Measurements from ENCODE around the gene RPTOR. TPM values are rescaled to one million over a fixed set of nuclear protein-coding genes. Genes with fewer than 3 reads are reported as not detected.

Gene RPTOR
- total RNA-seq, 6 donors from 2014 or later, result 26.8 to 109 (median 36.8) TPM

DNA sequence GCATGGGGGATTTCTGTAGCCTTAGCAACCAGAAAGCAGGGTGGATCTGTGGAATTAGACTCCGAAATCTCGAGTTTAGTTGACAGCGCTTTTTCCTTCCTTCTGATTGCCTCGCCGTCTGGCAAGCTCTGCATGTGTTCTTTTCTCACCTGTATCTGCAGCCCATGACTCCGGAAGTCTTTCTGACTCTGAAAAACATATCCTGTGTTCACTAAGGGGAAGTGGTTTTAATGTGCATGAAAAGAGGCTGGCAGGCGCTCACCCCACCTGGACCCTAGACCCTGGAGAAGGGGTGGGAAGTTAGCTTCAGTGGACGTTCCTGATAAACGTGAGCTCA lies 158.5 kb downstream of the RPTOR start:
- Histone ChIP-seq H3K27ac (no peak overlapping the region), H3K4me3 (no peak overlapping the region), H3K4me1 (peaks cover 0 to 7% (median 2%) of the 10 kb centered on the region in 4 donors), H3K36me3 (no peaks in the 10 kb centered on the region), H3K9me3 (no peaks in the 10 kb centered on the region), H3K27me3 (no peaks in the 10 kb centered on the region)
- DNase-seq (no peak), ATAC-seq (ENCODE audit: low FRiP score in 2 of 2) (no peak)
- TF ChIP-seq, protein P1, sequence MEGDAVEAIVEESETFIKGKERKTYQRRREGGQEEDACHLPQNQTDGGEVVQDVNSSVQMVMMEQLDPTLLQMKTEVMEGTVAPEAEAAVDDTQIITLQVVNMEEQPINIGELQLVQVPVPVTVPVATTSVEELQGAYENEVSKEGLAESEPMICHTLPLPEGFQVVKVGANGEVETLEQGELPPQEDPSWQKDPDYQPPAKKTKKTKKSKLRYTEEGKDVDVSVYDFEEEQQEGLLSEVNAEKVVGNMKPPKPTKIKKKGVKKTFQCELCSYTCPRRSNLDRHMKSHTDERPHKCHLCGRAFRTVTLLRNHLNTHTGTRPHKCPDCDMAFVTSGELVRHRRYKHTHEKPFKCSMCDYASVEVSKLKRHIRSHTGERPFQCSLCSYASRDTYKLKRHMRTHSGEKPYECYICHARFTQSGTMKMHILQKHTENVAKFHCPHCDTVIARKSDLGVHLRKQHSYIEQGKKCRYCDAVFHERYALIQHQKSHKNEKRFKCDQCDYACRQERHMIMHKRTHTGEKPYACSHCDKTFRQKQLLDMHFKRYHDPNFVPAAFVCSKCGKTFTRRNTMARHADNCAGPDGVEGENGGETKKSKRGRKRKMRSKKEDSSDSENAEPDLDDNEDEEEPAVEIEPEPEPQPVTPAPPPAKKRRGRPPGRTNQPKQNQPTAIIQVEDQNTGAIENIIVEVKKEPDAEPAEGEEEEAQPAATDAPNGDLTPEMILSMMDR (IDR thresholded peaks at IDR 0.05), result no peak
- TF ChIP-seq POLR2A (IDR thresholded peaks at IDR 0.05) (no peak), EP300 (IDR thresholded peaks at IDR 0.05) (no peak), POLR2AphosphoS5 (IDR thresholded peaks at IDR 0.05) (no peak)
- WGBS, 2 donors, result 64 to 65% methylated on average over 9 of the region's 9 CpGs

DNA sequence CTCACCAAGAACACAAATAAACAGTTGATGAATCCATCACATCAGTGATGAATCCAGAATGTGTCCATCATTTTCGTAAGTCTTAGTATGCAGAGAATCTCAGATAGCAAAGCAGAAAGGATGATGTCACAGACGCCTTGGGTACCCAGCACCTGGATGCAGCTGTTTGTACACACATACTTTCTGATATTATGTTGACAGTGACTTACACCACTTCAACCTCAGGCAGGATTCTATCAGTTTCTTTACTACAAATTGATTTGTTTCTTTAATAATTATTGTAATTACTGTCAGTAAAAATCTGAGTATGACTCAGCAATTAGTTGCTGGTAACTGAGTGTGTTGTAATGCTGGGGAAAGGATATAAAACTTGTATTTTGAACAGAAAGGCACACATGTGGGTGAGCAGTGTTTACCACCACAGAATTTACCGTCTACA lies 159.8 kb downstream of the RPTOR start:
- ATAC-seq (ENCODE audit: low FRiP score in 2 of 2), result no peak

DNA sequence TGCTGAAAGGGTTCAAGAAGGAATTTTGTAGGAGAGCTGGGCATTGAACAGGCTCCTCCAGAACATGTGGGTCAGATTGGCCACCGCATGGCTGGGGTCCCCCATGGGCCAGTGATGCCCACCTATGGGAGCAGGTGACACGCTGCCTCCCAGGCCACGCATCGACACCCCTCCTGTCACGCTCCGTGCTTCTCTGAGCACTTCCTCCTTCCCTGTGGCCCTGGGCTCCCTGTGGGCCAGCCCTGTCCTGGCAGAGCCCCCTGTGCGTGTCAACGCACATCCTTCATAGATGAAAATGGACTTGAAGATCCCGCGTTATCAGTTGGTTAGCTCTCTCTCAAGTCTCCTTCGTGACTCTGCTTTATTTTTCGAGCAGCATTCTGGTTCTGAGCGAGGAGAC lies 160.3 kb downstream of the RPTOR start:
- TF ChIP-seq POLR2A (IDR thresholded peaks at IDR 0.05), result no peak
- no peak for TF ChIP-seq POLR2AphosphoS5 (IDR thresholded peaks at IDR 0.05)
- TF ChIP-seq, protein P1 (IDR thresholded peaks at IDR 0.05), result no peak
- no peak for TF ChIP-seq EP300 (IDR thresholded peaks at IDR 0.05)
- no peak for ATAC-seq (ENCODE audit: low FRiP score in 2 of 2)
- 87 to 93% methylated on average over 13 of the region's 13 CpGs for WGBS, 2 donors
- Histone ChIP-seq H3K27me3 (no peaks in the 10 kb centered on the region), H3K36me3 (peaks cover 0 to 12% (median 2%) of the 10 kb centered on the region in 4 donors), H3K27ac (no peak overlapping the region), H3K4me1 (peaks cover 0 to 7% (median 2%) of the 10 kb centered on the region in 4 donors), H3K9me3 (no peaks in the 10 kb centered on the region), H3K4me3 (no peak overlapping the region)
- peak in 1 of 2 donors; percentile 41 for DNase-seq

More for the DNA sequence above, 159.8 kb downstream of the RPTOR start:
- Histone ChIP-seq H3K4me1 (peaks cover 0 to 7% (median 2%) of the 10 kb centered on the region in 4 donors), H3K27ac (no peak overlapping the region), H3K4me3 (no peak overlapping the region), H3K36me3 (peaks cover 0 to 11% (median 2%) of the 10 kb centered on the region in 4 donors), H3K27me3 (no peaks in the 10 kb centered on the region), H3K9me3 (no peaks in the 10 kb centered on the region)
- 71 to 75% methylated on average over 3 of the region's 3 CpGs for WGBS, 2 donors
- DNase-seq, result no peak
- TF ChIP-seq, protein P1 (IDR thresholded peaks at IDR 0.05), result no peak
- TF ChIP-seq POLR2AphosphoS5 (IDR thresholded peaks at IDR 0.05), result no peak
- no peak for TF ChIP-seq POLR2A (IDR thresholded peaks at IDR 0.05)
- TF ChIP-seq EP300 (IDR thresholded peaks at IDR 0.05), result no peak

DNA sequence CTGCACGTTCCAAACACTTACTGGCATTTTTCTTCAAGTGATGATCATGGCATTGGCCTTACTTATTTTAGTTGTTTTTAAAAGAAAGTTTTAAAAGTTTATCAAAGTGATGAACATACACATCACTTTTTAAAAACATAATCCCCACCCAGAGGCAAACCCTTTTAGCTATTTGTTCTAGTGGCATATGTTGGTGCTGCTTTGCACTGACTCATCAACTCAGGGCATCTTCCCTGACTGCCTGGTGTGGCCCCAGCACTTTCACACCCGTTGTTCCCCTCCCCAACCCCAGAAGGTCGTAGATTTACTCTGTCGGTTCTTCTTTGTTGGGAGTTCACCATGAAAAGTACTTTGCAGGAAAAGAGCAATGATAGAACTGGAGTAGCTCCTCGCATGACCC lies 161.3 kb downstream of the RPTOR start:
- no peak for TF ChIP-seq POLR2AphosphoS5 (IDR thresholded peaks at IDR 0.05)
- H3K4me3 ChIP-seq, result no peak overlapping the region
- WGBS, 2 donors, result 61 to 75% methylated on average over 5 of the region's 5 CpGs
- DNase-seq (no peak), ATAC-seq (ENCODE audit: low FRiP score in 2 of 2) (no peak)
- no peak overlapping the region for H3K27ac ChIP-seq
- H3K9me3 ChIP-seq, result no peaks in the 10 kb centered on the region
- peaks cover 0 to 7% (median 2%) of the 10 kb centered on the region in 4 donors for H3K4me1 ChIP-seq
- no peaks in the 10 kb centered on the region for H3K27me3 ChIP-seq
- H3K36me3 ChIP-seq, result peaks cover 0 to 12% (median 2%) of the 10 kb centered on the region in 4 donors

DNA sequence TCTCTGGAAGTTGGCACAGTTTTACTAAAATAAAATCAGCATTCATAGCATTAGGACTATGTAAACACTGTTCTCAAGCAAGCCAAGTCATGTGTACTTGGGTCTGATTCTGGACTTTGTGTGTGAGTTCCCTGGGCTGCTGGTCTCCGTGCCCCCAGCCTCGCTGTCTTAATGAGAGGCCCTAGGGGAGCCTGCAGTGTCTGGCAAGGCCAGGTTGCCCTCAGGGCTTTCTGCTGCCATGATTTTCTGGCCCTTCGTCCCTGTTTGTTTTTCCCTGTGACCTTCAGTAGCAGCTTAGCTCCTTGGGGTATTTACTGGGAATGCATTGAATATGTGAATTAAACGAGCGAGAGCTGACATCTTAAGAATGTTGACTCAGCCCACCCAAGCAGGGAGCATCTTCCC lies 161.8 kb downstream of the RPTOR start:
- Histone ChIP-seq H3K9me3 (no peaks in the 10 kb centered on the region), H3K36me3 (peaks cover 0 to 12% (median 2%) of the 10 kb centered on the region in 4 donors), H3K4me3 (no peak overlapping the region), H3K27me3 (no peaks in the 10 kb centered on the region), H3K27ac (no peak overlapping the region), H3K4me1 (peaks cover 0 to 7% (median 2%) of the 10 kb centered on the region in 4 donors)
- no peak for TF ChIP-seq POLR2A (IDR thresholded peaks at IDR 0.05)
- TF ChIP-seq EP300 (IDR thresholded peaks at IDR 0.05), result no peak
- TF ChIP-seq, protein P1 (IDR thresholded peaks at IDR 0.05), result no peak
- no peak for TF ChIP-seq POLR2AphosphoS5 (IDR thresholded peaks at IDR 0.05)
- ATAC-seq (ENCODE audit: low FRiP score in 2 of 2), result no peak
- 75 to 93% methylated on average over 4 to 5 of the region's 5 CpGs for WGBS, 2 donors
- DNase-seq, result no peak

Data from upper lobe of left lung (tissue), 6 donors.